ENCODE data around the gene SUCNR1. TPM values are rescaled to one million over a fixed set of nuclear protein-coding genes. Genes with fewer than 3 reads are reported as not detected.

The SUCNR1 gene
- total RNA-seq, 4 donors from 2014 or later: 0.14 to 0.48 TPM; not detected in 2

- intact Hi-C loops (cut with DNase I; ENCODE audit: low total_unique reads): no loop called here
- no peaks in the 10 kb centered on the region for H3K9me3 ChIP-seq
- in situ Hi-C loops (cut with MboI; ENCODE audit: low pct_ligation_motif_present in 1 of 4, low pct_unique_long_range_greater_than_20kb in 1 of 4, low sequenced_read_pairs in 3 of 4): no loop called here
- no peaks in the 10 kb centered on the region for H3K36me3 ChIP-seq
- 75 to 77% methylated on average over 2 of the region's 2 CpGs for WGBS, 2 donors (ENCODE audit: low coverage in 1 of 2)
- no peak overlapping the region for H3K4me3 ChIP-seq
- peaks cover 0 to 8% (median 0%) of the 10 kb centered on the region in 4 donors for H3K4me1 ChIP-seq
- no peak for DNase-seq
- TF ChIP-seq EP300 (IDR thresholded peaks at IDR 0.05; ENCODE audit: low read depth) (no peak), CTCF (IDR thresholded peaks at IDR 0.05) (no peak), POLR2A (IDR thresholded peaks at IDR 0.05) (no peak), POLR2AphosphoS5 (IDR thresholded peaks at IDR 0.05) (no peak)
- no peaks in the 10 kb centered on the region for H3K27me3 ChIP-seq
- H3K27ac ChIP-seq: no peak overlapping the region
Measured at GRCh38 chr3:151859233-151859673, 14.2 kb upstream of the SUCNR1 start.

- no peak overlapping the region for H3K4me3 ChIP-seq
- intact Hi-C loops (cut with DNase I; ENCODE audit: low total_unique reads) (no loop called here), in situ Hi-C loops (cut with MboI; ENCODE audit: low pct_ligation_motif_present in 1 of 4, low pct_unique_long_range_greater_than_20kb in 1 of 4, low sequenced_read_pairs in 3 of 4) (no loop called here)
- H3K36me3 ChIP-seq: no peaks in the 10 kb centered on the region
- H3K27ac ChIP-seq: no peak overlapping the region
- H3K9me3 ChIP-seq: no peaks in the 10 kb centered on the region
- peaks cover 0 to 8% (median 0%) of the 10 kb centered on the region in 4 donors for H3K4me1 ChIP-seq
- TF ChIP-seq EP300 (IDR thresholded peaks at IDR 0.05; ENCODE audit: low read depth): no peak
- no peak for DNase-seq
- H3K27me3 ChIP-seq: no peaks in the 10 kb centered on the region
Measured at GRCh38 chr3:151859905-151860304, 13.5 kb upstream of the SUCNR1 start.

GRCh38 chr3:151863611-151864010 is 9.8 kb upstream of the SUCNR1 start:
- no peaks in the 10 kb centered on the region for H3K36me3 ChIP-seq
- no peaks in the 10 kb centered on the region for H3K27me3 ChIP-seq
- peaks cover 0 to 8% (median 0%) of the 10 kb centered on the region in 4 donors for H3K4me1 ChIP-seq
- no peak for DNase-seq
- intact Hi-C loops (cut with DNase I; ENCODE audit: low total_unique reads) (no loop called here), in situ Hi-C loops (cut with MboI; ENCODE audit: low pct_ligation_motif_present in 1 of 4, low pct_unique_long_range_greater_than_20kb in 1 of 4, low sequenced_read_pairs in 3 of 4) (no loop called here)
- no peaks in the 10 kb centered on the region for H3K9me3 ChIP-seq
- 85 to 100% methylated on average over 1 to 2 of the region's 2 CpGs for WGBS, 2 donors (ENCODE audit: low coverage in 1 of 2)
- H3K4me3 ChIP-seq: no peak overlapping the region
- no peak for TF ChIP-seq CTCF (IDR thresholded peaks at IDR 0.05)
- TF ChIP-seq EP300 (IDR thresholded peaks at IDR 0.05; ENCODE audit: low read depth): no peak
- no peak for TF ChIP-seq POLR2A (IDR thresholded peaks at IDR 0.05)
- TF ChIP-seq POLR2AphosphoS5 (IDR thresholded peaks at IDR 0.05): no peak
- H3K27ac ChIP-seq: no peak overlapping the region

GRCh38 chr3:151864423-151865101 is 8.9 kb upstream of the SUCNR1 start:
- in situ Hi-C loops (cut with MboI; ENCODE audit: low pct_ligation_motif_present in 1 of 4, low pct_unique_long_range_greater_than_20kb in 1 of 4, low sequenced_read_pairs in 3 of 4): no loop called here
- no peak for DNase-seq
- 53 to 56% methylated on average over 4 of the region's 4 CpGs for WGBS, 2 donors (ENCODE audit: low coverage in 1 of 2)
- H3K36me3 ChIP-seq: no peaks in the 10 kb centered on the region
- TF ChIP-seq POLR2AphosphoS5 (IDR thresholded peaks at IDR 0.05): no peak
- TF ChIP-seq CTCF (IDR thresholded peaks at IDR 0.05): no peak
- no peak for TF ChIP-seq POLR2A (IDR thresholded peaks at IDR 0.05)
- no peak for TF ChIP-seq EP300 (IDR thresholded peaks at IDR 0.05; ENCODE audit: low read depth)
- H3K9me3 ChIP-seq: no peaks in the 10 kb centered on the region
- H3K4me3 ChIP-seq: no peak overlapping the region
- intact Hi-C loops (cut with DNase I; ENCODE audit: low total_unique reads): no loop called here
- H3K27ac ChIP-seq: no peak overlapping the region
- H3K27me3 ChIP-seq: no peaks in the 10 kb centered on the region
- peaks cover 0 to 7% (median 0%) of the 10 kb centered on the region in 4 donors for H3K4me1 ChIP-seq
